GM12878 (cell line): Measurements from ENCODE around the gene SH2B2. TPM values are rescaled to one million over a fixed set of nuclear protein-coding genes. Genes with fewer than 3 reads are reported as not detected.

Experiments used
- ATAC-seq: fragments of 200-7000 bp; cut with Tn5 transposase; 3 replicates; pipeline ENCODE4 v1.9.1; 2020; ENCODE audit warnings: mild to moderate bottlenecking, moderate library complexity
- BruUV-seq: library from RNA; stranded (reverse); fragments of 400-500 nt; replicated peaks from 2 replicates; lab custom pipeline; 2021; lab: Mats Ljungman, UMichigan
- CTCF ChIA-PET: fragments of 300-600 bp; sonication (Branson Sonifier 250); formaldehyde crosslinking; extraction: SDS; loops from one replicate; lab custom pipeline; 2021; ENCODE audit warnings: inconsistent platforms; lab: Yijun Ruan, JAX
- POLR2A ChIA-PET: fragments of 350-600 bp; formaldehyde crosslinking; extraction: SDS; loops from one replicate; lab custom pipeline; 2021; ENCODE audit warnings: inconsistent platforms; lab: Charles Lee
- RAD21 ChIA-PET: fragments of 300-600 bp; sonication (Branson Sonifier 250); formaldehyde crosslinking; loops from one replicate; lab custom pipeline; 2023; ENCODE audit warnings: antibody characterized with exemption; ENCODE audit not compliant: unreplicated experiment; lab: Charles Lee
- SMC1A ChIA-PET: fragments of 300-600 bp; sonication (Branson Sonifier 250); formaldehyde crosslinking; loops from one replicate; lab custom pipeline; 2023; ENCODE audit not compliant: unreplicated experiment, uncharacterized antibody; lab: Charles Lee
- DNase-seq: peaks from one replicate; pipeline ENCODE4 v3.0.0-alpha.2; 2011; ENCODE audit warnings: low read depth, low spot score
- FAIRE-seq: peaks from 3 replicates; lab custom pipeline; 2011; peaks lifted over from hg19 to GRCh38; lab: Jason Lieb, UNC
- H2AFZ ChIP-seq: 2 replicates; pipeline ENCODE4 v1.6.0; 2011; ENCODE audit warnings: low read depth, low read length, control low read depth; ENCODE audit not compliant: control insufficient read depth
- H3K27ac ChIP-seq: 2 replicates; pipeline ENCODE4 v1.5.1; 2011; ENCODE audit warnings: control low read depth; ENCODE audit not compliant: control insufficient read depth, insufficient read depth
- H3K27me3 ChIP-seq, 2 experiments: replicated peaks in 1 of 2; 2 replicates each; pipeline versions ENCODE4 v1.6.0 to v1.6.1; 2011; ENCODE audit warnings: low read length in 1 of 2; ENCODE audit not compliant: control insufficient read depth in 2 of 2, insufficient read depth in 2 of 2
- H3K36me3 ChIP-seq, 2 experiments: 2 replicates each; pipeline ENCODE4 v1.5.1; 2011; ENCODE audit warnings: low read length in 1 of 2; ENCODE audit not compliant: control insufficient read depth in 2 of 2, insufficient read depth in 2 of 2
- H3K4me1 ChIP-seq: 2 replicates; pipeline ENCODE4 v1.6.1; 2011; ENCODE audit warnings: mild to moderate bottlenecking, low read length, moderate library complexity, mixed read lengths; ENCODE audit not compliant: control insufficient read depth, insufficient read depth
- H3K4me2 ChIP-seq: 2 replicates; pipeline ENCODE4 v1.6.0; 2011; ENCODE audit warnings: control low read depth; ENCODE audit not compliant: control insufficient read depth, insufficient read depth
- H3K4me3 ChIP-seq: fragments of 200-600 bp; sonication (generic); 2 replicates; pipeline ENCODE4 v1.5.1; 2016
- H3K79me2 ChIP-seq: 2 replicates; pipeline ENCODE4 v1.6.0; 2011; ENCODE audit warnings: low read length; ENCODE audit not compliant: control insufficient read depth, insufficient read depth
- H3K9ac ChIP-seq: 2 replicates; pipeline ENCODE4 v1.8.0; 2011; ENCODE audit warnings: low read length, control low read depth, mixed read lengths; ENCODE audit not compliant: control insufficient read depth, insufficient read depth
- H3K9me3 ChIP-seq: replicated peaks from 3 replicates; pipeline ENCODE4 v1.5.1; 2011; ENCODE audit warnings: mild to moderate bottlenecking, low read length; ENCODE audit not compliant: control insufficient read depth, insufficient read depth
- H4K20me1 ChIP-seq: 2 replicates; pipeline ENCODE4 v1.6.0; 2011; ENCODE audit not compliant: control insufficient read depth, insufficient read depth
- ASH2L ChIP-seq: fragments of 300-600, 200-600 bp; sonication (generic); IDR thresholded peaks from 2 replicates; pipeline ENCODE4 v1.6.1; 2017; ENCODE audit warnings: low read depth, mild to moderate bottlenecking, borderline replicate concordance
- EZH2 ChIP-seq: IDR thresholded peaks from 2 replicates; pipeline ENCODE4 v1.6.1; 2012; ENCODE audit warnings: low read depth, mild to moderate bottlenecking, control low read depth, inconsistent platforms, low read length, borderline replicate concordance; ENCODE audit not compliant: control insufficient read depth
- GABPA ChIP-seq: IDR thresholded peaks from 2 replicates; pipeline ENCODE4 v1.6.1; 2014; ENCODE audit warnings: antibody characterized with exemption, low read depth, mild to moderate bottlenecking, inconsistent platforms
- HDAC6 ChIP-seq: fragments of 200-600 bp; sonication (generic); IDR thresholded peaks from one replicate; pipeline ENCODE4 v1.8.0; 2017; ENCODE audit warnings: antibody characterized with exemption; ENCODE audit not compliant: unreplicated experiment
- NFYA ChIP-seq: IDR thresholded peaks from 2 replicates; pipeline ENCODE4 v1.6.1; 2011; ENCODE audit warnings: low read depth, mild to moderate bottlenecking, low read length, improper control_type of control experiment, borderline replicate concordance
- NRF1 ChIP-seq: conservative IDR thresholded peaks from 2 replicates; pipeline ENCODE4 v1.6.1; 2011; ENCODE audit warnings: mild to moderate bottlenecking, low read depth, low read length, improper control_type of control experiment
- PAX8 ChIP-seq: fragments of 450-650 bp; IDR thresholded peaks from 2 replicates; pipeline ENCODE4 v1.6.1; 2017; ENCODE audit warnings: mild to moderate bottlenecking, moderate library complexity
- YY1 ChIP-seq: IDR thresholded peaks from 2 replicates; pipeline ENCODE4 v1.6.1; 2011; ENCODE audit warnings: low read depth, mild to moderate bottlenecking, low read length
- ZBTB40 ChIP-seq: fragments of 450-650 bp; IDR thresholded peaks from 2 replicates; pipeline ENCODE4 v1.6.1; 2016; ENCODE audit warnings: mild to moderate bottlenecking, moderate library complexity, borderline replicate concordance
- WGBS: methylation state at CpG from one replicate; pipeline ENCODE4 v1.1.6; 2016; ENCODE audit warnings: low lambda C conversion rate; ENCODE audit not compliant: insufficient replicate concordance, insufficient coverage; ENCODE audit errors: missing lambda C conversion rate; 5-methylcytosine and 5-hydroxymethylcytosine counted together
- in situ Hi-C: fragments of 300-500 bp; cut with MboI; formaldehyde crosslinking; loops from 9 replicates; pipeline ENCODE4 v1.14.3; 2018; ENCODE audit warnings: mixed read lengths
- intact Hi-C: fragments of 100-400 bp; cut with micrococcal nuclease; formaldehyde crosslinking; loops from one replicate; pipeline ENCODE4 v1.14.2; 2022; ENCODE audit not compliant: unreplicated experiment
- polyA plus RNA-seq, 11 experiments: library from polyadenylated mRNA; depleted of rRNA in 4 of 11; unstranded in 6 of 11; stranded (reverse) in 5 of 11; fragments of >200 nt; fragmentation: Nextera tagmentation in 4 of 11; fragmentation: Illumina TruSeq in 1 of 11; extraction: Ambion mirVana in 4 of 11; extraction: Trizol in 1 of 11; gene quantifications; 1 replicate in 1 of 11; 2 replicates in 10 of 11; pipeline versions ENCODE4 v1.2.1 to v1.2.3, GENCODE V29; 2011 to 2016; ENCODE audit warnings: inconsistent platforms in 2 of 11, missing spikeins in 2 of 11, low read depth in 1 of 11
- total RNA-seq, 4 experiments: library from RNA; depleted of rRNA in 3 of 4; stranded (reverse); fragments of >200 nt in 3 of 4; fragmentation: Illumina TruSeq in 1 of 4; extraction: Trizol in 1 of 4; gene quantifications; 2 replicates each; pipeline versions ENCODE4 v1.2.1 to v1.2.3, GENCODE V29; 2013 to 2021

The SH2B2 gene
- total and polyA plus RNA-seq, 10 of the 15 experiments (the other 5 are each of a cell fraction or from before 2014, with no cell fraction given): 0.13 to 55.1 (median 7.4) TPM; not detected in 1

DNA sequence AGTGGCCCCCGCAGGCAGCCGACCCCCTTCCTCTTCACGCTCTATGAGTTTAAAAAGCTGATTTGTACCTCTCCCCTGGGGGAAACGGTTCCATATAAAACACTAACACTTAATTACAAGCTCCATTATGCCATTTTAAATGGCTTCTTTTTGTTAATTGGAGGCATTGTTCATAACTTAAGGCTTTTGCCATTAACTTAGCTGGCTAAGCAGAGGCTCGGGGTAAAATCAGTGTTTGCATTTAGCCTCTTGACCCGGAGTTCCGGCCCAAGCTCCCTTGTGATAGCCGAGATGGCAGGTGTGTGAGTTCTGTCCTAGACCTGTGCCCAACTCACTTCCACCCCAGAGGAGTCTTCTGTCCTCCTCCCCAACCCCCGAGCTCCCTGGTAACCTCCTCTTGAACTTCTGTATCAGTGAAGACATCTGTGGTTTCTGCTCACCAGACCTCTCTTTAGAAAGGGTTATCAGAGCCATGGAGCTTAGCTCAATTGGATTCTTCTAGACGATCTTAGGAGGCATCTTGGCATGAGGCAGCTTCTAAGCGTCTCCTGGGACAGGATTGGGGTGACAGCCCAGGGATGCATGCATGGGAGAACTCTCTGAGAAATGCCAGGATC lies 34.2 kb upstream of the SH2B2 start:
- H3K4me2 ChIP-seq: no peak overlapping the region
- ChIA-PET RAD21 (interaction anchor here (0.7 to 1.3 kb wide), 2 partner anchors 15 to 50 kb away, joined by 3 to 4 read pairs; no protein-coding TSS in a partner anchor), POLR2A (no interaction called here), SMC1A (interaction anchor here (1.3 to 1.4 kb wide), 2 partner anchors 17 to 412 kb away, joined by 3 read pairs; no protein-coding TSS in a partner anchor), CTCF (interaction anchor here (1.2 kb wide), 1 partner anchor 15 kb away, joined by 6 read pairs; no protein-coding TSS in a partner anchor)
- H3K9me3 ChIP-seq: no peaks in the 10 kb centered on the region
- WGBS: 68% methylated on average over 11 of the region's 11 CpGs
- in situ Hi-C loops (loop anchor here (25.0 kb wide), 1 partner anchor 890 kb away; the partner anchor contains the start of gene COL26A1), intact Hi-C loops (no loop called here)
- H4K20me1 ChIP-seq: no peaks in the 10 kb centered on the region
- H3K79me2 ChIP-seq: no peaks in the 10 kb centered on the region
- no peak overlapping the region for H3K27ac ChIP-seq
- H2AFZ ChIP-seq: no peak overlapping the region
- TF ChIP-seq ASH2L (no peak), GABPA (no peak), NRF1 (no peak), NFYA (no peak), EZH2 (no peak), YY1 (no peak), PAX8 (no peak), ZBTB40 (no peak), HDAC6 (no peak)
- no peaks in the 10 kb centered on the region for H3K27me3 ChIP-seq
- H3K36me3 ChIP-seq: peaks cover 2 to 12% of the 10 kb centered on the region in 2 experiments; a peak in 3 of 4 replicates
- DNase-seq (no peak), FAIRE-seq (no peak), ATAC-seq (no peak)
- H3K9ac ChIP-seq: no peak overlapping the region
- no peak overlapping the region for H3K4me3 ChIP-seq
- H3K4me1 ChIP-seq: no peaks in the 10 kb centered on the region
- no TSS peak for BruUV-seq
